ENCODE results near the gene CCDC127. TPM values are rescaled to one million over a fixed set of nuclear protein-coding genes. Genes with fewer than 3 reads are reported as not detected.

The CCDC127 gene
- total and polyA plus RNA-seq, 5 experiments from 2014 or later, result 3.2 to 10.1 (median 4.4) TPM

DNA sequence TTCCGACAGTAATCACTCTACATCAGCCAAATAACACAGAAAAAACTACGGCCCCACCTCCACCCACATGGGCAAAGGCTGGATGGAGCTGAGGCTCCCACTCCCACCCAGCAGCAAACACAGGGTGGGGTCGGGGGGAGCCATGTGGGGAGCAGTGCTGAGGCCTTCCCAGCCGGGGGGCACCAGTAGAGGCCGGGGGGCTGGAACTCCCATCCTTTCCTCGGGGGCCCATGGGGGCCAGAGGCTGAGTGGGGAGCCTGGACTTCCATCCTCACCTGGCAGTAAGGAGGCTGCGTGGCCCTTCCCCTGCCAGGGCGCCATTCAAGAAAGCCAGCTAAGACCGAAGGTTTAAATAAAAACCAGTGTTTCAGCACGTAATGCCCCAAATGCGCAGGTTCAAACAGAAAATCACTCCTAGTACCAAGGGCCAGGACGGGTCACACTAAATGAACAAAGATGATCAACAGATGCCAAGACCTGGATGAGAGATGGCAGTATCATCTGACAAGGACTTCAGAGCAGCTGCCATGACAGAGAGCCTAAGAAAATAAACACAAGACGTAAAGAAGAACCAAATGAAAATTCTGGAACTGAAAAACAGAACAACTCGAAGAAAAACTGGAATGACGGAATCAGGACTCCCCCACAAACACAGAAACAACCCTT is 9.4 kb downstream of the CCDC127 start:
- Mint-ChIP-seq H3K4me1 (peaks cover 15 to 38% (median 24%) of the 10 kb centered on the region in 4 donors), H3K9me3 (no peaks in the 10 kb centered on the region), H3K36me3 (peaks cover 5 to 54% (median 7%) of the 10 kb centered on the region in 3 donors), H3K27ac (peak overlapping the region in 1 of 10 donors; percentile 73), H3K4me3 (peak overlapping the region in 2 of 10 donors; percentile 12 to 22), H3K27me3 (no peaks in the 10 kb centered on the region)
- ATAC-seq (no peak), DNase-seq (no peak)
- POLR2A ChIA-PET, result no interaction called here

DNA sequence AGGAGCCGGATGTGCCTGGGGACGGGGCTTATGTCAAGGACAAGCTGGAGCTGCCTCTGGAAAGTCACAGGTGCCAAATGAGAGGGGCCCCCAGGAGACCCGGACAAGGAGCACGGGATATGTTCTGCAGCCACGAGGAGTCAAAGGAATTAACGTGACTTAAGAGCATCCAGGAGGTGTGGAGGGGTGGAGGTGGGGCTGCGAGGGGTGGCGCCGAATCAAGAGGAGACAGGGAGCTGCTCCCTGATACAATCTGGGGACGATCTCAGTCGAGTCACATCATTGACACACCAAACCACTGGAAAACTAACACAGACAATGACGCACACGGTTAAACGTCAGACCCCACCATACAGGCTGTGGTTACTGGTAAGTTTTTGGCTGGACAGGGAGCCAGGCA is 10.4 kb downstream of the CCDC127 start:
- peak in 1 of 10 donors; percentile 45 for DNase-seq
- POLR2A ChIA-PET, result interaction anchor here (1.0 kb wide), 1 partner anchor 10 kb away, joined by 4 read pairs; the partner anchor contains the start of genes CCDC127 and SDHA
- H3K27me3 Mint-ChIP-seq, result no peaks in the 10 kb centered on the region
- peak overlapping the region in 2 of 10 donors; percentile 2 to 87 for H3K27ac Mint-ChIP-seq
- H3K9me3 Mint-ChIP-seq, result no peaks in the 10 kb centered on the region
- peaks cover 5 to 59% (median 7%) of the 10 kb centered on the region in 3 donors for H3K36me3 Mint-ChIP-seq
- no peak for ATAC-seq
- peaks cover 13 to 37% (median 24%) of the 10 kb centered on the region in 4 donors for H3K4me1 Mint-ChIP-seq
- no peak overlapping the region for H3K4me3 Mint-ChIP-seq

DNA sequence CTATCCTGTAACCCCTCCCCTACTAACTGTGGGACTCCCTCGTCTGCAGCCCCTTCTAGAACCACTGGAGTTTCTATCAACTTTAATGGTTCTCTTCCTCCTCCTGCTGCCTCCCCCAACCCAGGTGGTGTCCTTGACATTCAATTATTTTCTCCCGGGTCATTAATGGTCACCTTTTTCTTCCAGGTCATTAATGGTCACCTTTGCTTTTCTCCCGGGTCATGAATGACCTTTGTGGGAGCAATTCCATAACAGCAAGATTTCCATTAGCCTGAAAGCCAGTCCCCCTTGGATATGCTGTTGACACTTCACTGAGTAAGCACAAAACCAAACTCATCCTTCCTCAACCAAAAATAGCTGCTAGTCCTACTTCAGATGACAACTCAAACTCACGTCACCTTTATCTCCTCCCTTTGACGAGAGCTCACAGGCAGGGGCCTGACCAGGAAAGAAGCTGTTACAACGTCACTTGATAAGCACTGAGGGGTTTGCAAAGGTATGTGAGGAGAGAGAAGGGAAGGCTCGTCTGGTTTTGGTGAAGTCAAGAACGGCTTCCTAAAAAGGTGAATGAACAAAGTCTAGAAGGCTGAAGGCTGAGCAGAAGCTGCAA is 10.9 kb downstream of the CCDC127 start:
- H3K4me1 Mint-ChIP-seq, result peaks cover 13 to 38% (median 25%) of the 10 kb centered on the region in 4 donors
- no peaks in the 10 kb centered on the region for H3K9me3 Mint-ChIP-seq
- peak overlapping the region in 2 of 10 donors; percentile 2 to 87 for H3K27ac Mint-ChIP-seq
- DNase-seq, result no peak
- no peak overlapping the region for H3K4me3 Mint-ChIP-seq
- POLR2A ChIA-PET, result interaction anchor here (1.0 kb wide), 1 partner anchor 11 kb away, joined by 4 read pairs; the partner anchor contains the start of genes CCDC127 and SDHA
- ATAC-seq, result no peak
- H3K27me3 Mint-ChIP-seq, result no peaks in the 10 kb centered on the region
- peaks cover 5 to 63% (median 7%) of the 10 kb centered on the region in 3 donors for H3K36me3 Mint-ChIP-seq

DNA sequence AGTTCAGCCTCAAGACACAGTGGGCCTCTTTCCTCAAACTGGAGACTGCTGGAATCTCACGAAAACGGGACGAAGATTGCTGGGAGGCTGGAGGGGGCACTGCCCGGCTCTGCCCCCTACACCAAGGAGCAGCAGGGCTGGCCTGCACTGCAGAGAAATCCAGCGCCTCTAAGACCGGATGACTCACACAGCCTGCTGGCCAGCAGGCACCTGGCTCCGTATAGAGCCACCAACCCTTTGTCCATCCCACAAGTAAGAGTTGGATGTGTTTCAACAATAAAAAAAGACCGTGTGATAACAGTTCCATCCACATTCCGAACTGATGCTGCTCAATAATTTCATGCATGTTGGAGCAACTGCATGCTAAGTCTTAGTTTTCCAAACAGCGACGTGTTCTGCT is 11.5 kb downstream of the CCDC127 start:
- no peak overlapping the region for H3K4me3 Mint-ChIP-seq
- peaks cover 13 to 44% (median 26%) of the 10 kb centered on the region in 4 donors for H3K4me1 Mint-ChIP-seq
- DNase-seq, result no peak
- no peak for ATAC-seq
- no peak overlapping the region for H3K27ac Mint-ChIP-seq
- no peaks in the 10 kb centered on the region for H3K9me3 Mint-ChIP-seq
- peaks cover 5 to 63% (median 7%) of the 10 kb centered on the region in 3 donors for H3K36me3 Mint-ChIP-seq
- no peaks in the 10 kb centered on the region for H3K27me3 Mint-ChIP-seq
- POLR2A ChIA-PET, result interaction anchor here (1.0 kb wide), 1 partner anchor 11 kb away, joined by 4 read pairs; the partner anchor contains the start of genes CCDC127 and SDHA

- peaks cover 5 to 58% (median 7%) of the 10 kb centered on the region in 3 donors for H3K36me3 Mint-ChIP-seq
- H3K4me3 Mint-ChIP-seq, result no peak overlapping the region
- H3K4me1 Mint-ChIP-seq, result peaks cover 15 to 44% (median 24%) of the 10 kb centered on the region in 4 donors
- POLR2A ChIA-PET, result no interaction called here
- no peaks in the 10 kb centered on the region for H3K27me3 Mint-ChIP-seq
- no peak for ATAC-seq
- H3K27ac Mint-ChIP-seq, result peak overlapping the region in 1 of 10 donors; percentile 72
- H3K9me3 Mint-ChIP-seq, result no peaks in the 10 kb centered on the region
- DNase-seq, result no peak
Measured at GRCh38 chr5:204966-205670, 12.8 kb downstream of the CCDC127 start.

DNA sequence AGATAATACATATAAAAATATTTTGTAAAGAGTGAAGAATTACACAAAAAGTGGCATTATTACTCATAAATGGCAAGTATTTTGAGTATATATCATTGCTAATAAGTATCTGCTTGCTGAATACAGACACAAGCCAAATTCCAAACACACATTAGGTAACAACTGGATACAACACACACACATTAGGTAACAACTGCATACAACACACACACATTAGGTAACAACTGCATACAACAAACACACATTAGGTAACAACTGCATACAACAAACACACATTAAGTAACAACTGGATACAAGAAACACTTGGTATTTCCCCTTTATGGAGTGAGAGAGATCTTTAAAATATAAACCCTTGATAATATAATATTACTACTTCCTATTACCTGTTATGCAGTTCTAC is 13.5 kb downstream of the CCDC127 start:
- peaks cover 8 to 37% (median 19%) of the 10 kb centered on the region in 4 donors for H3K4me1 Mint-ChIP-seq
- H3K4me3 Mint-ChIP-seq, result no peak overlapping the region
- POLR2A ChIA-PET, result no interaction called here
- no peaks in the 10 kb centered on the region for H3K9me3 Mint-ChIP-seq
- no peak overlapping the region for H3K27ac Mint-ChIP-seq
- DNase-seq (no peak), ATAC-seq (no peak)
- no peaks in the 10 kb centered on the region for H3K27me3 Mint-ChIP-seq
- peaks cover 5 to 57% (median 7%) of the 10 kb centered on the region in 3 donors for H3K36me3 Mint-ChIP-seq

DNA sequence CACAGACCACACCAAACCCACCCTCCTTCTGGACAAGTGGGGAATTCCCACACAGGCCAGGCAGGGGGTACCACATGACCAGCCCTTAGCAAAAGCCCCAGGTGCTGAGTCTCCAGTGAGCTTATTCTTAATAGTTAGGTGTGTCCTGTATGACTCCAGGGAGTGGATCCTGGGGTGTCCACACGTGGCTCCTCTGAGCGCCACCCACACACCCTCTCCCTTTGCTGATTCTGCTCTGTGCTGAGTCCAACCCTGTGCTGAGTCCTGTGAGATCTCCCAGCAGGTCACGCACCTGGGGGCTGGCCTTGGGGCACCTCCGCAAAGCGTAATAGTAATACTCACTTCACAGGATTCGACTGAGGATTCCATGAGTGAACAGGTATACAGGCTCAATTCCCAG is 14.0 kb downstream of the CCDC127 start:
- Mint-ChIP-seq H3K4me1 (peaks cover 8 to 35% (median 19%) of the 10 kb centered on the region in 4 donors), H3K27me3 (no peaks in the 10 kb centered on the region), H3K27ac (no peak overlapping the region), H3K9me3 (no peaks in the 10 kb centered on the region), H3K4me3 (no peak overlapping the region), H3K36me3 (peaks cover 5 to 57% (median 7%) of the 10 kb centered on the region in 3 donors)
- DNase-seq, result no peak
- POLR2A ChIA-PET, result no interaction called here
- ATAC-seq, result no peak

DNA sequence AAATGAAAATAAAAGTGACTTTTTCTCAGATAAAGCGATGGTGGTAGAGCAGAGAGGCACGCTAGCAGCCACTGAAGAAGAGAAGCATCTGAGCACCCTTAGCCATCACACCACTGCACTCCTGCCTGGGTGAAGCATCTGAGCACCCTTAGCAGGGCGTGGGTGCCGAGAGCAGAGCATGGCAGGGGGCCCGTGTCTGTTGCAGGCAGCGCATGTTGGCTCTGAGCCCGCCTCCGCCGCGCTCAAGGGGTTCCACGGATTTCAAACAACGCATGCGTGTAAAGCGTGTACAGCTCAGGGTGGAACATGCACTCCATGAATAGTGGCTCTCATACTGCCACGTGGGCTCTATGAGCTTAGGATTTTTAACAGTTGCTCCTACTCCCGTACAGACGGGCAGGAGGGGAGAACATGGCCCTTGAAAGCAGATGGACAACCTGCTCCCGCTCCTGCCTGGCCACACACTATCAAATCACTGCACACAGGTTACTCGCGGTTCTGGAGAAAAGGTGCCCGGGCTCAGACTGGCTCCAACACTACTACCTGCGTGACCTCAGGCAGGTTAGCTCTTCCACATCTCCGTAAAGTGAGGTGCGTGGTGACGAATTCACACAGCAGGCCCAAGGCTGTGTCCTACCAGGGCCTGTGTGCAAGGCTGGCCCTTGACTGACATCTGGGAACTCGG is 14.6 kb downstream of the CCDC127 start:
- ATAC-seq (no peak), DNase-seq (no peak)
- H3K27ac Mint-ChIP-seq, result peak overlapping the region in 1 of 10 donors; percentile 40
- POLR2A ChIA-PET, result interaction anchor here (0.6 to 0.7 kb wide), 2 partner anchors 15 to 17 kb away, joined by 3 to 5 read pairs; partner anchors contain the start of genes CCDC127 and SDHA
- H3K36me3 Mint-ChIP-seq, result peaks cover 5 to 57% (median 7%) of the 10 kb centered on the region in 3 donors
- no peaks in the 10 kb centered on the region for H3K27me3 Mint-ChIP-seq
- no peak overlapping the region for H3K4me3 Mint-ChIP-seq
- peaks cover 8 to 30% (median 16%) of the 10 kb centered on the region in 4 donors for H3K4me1 Mint-ChIP-seq
- no peaks in the 10 kb centered on the region for H3K9me3 Mint-ChIP-seq

DNA sequence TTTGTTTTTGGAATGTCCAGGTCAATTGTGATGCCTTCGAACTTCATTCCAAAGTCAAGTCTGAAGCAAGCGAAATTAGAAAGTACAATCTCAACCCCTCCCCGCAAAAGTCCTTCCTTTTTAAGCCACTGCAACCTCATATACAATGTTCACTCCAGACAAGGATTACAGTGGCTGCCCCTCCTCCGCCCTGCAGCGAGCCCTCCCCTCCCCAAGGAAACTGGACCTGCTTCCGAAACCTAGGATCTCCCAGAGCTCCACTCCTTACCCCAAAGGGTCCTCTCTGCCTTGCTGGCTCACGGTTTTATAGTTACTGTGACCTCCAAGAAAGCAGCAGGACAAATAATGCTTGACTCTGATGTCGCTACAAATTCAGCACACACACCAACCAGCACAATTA is 16.3 kb downstream of the CCDC127 start:
- H3K4me1 Mint-ChIP-seq, result peaks cover 5 to 15% (median 6%) of the 10 kb centered on the region in 4 donors
- H3K9me3 Mint-ChIP-seq, result no peaks in the 10 kb centered on the region
- H3K36me3 Mint-ChIP-seq, result peaks cover 5 to 41% (median 7%) of the 10 kb centered on the region in 3 donors
- H3K27me3 Mint-ChIP-seq, result no peaks in the 10 kb centered on the region
- no peak overlapping the region for H3K4me3 Mint-ChIP-seq
- POLR2A ChIA-PET, result no interaction called here
- ATAC-seq (no peak), DNase-seq (no peak)
- H3K27ac Mint-ChIP-seq, result no peak overlapping the region

DNA sequence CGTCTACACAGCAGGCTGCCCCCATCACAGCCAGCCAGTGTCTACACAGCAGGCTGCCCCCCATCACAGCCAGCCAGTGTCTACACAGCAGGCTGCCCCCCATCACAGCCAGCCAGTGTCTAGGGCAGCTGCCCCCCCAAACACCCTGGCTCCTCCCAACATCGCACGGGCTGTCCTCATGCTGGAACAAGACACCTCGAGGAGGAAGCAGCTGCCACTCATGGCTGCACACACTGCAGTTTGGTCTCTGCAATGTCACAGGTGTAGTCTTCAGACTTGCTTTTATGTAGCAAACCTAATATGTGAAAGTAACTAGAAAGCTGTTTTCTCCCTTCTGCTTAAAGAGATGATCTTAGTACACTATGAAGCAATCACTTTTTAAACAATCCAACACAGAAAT is 17.0 kb downstream of the CCDC127 start:
- peaks cover 5 to 34% (median 7%) of the 10 kb centered on the region in 3 donors for H3K36me3 Mint-ChIP-seq
- H3K4me3 Mint-ChIP-seq, result no peak overlapping the region
- H3K4me1 Mint-ChIP-seq, result peaks cover 5 to 11% (median 6%) of the 10 kb centered on the region in 4 donors
- no peaks in the 10 kb centered on the region for H3K9me3 Mint-ChIP-seq
- DNase-seq (no peak), ATAC-seq (no peak)
- no peaks in the 10 kb centered on the region for H3K27me3 Mint-ChIP-seq
- POLR2A ChIA-PET, result no interaction called here
- H3K27ac Mint-ChIP-seq, result no peak overlapping the region

- Mint-ChIP-seq H3K9me3 (no peaks in the 10 kb centered on the region), H3K4me3 (no peak overlapping the region), H3K27me3 (no peaks in the 10 kb centered on the region), H3K4me1 (peaks cover 5 to 11% (median 7%) of the 10 kb centered on the region in 4 donors), H3K36me3 (peaks cover 0 to 25% (median 4%) of the 10 kb centered on the region in 3 donors), H3K27ac (no peak overlapping the region)
- ATAC-seq (no peak), DNase-seq (no peak)
- POLR2A ChIA-PET, result interaction anchor here (1.3 kb wide), 1 partner anchor 9 kb away, joined by 3 read pairs; the partner anchor contains the start of gene LRRC14B
Measured at GRCh38 chr5:199950-200645, 17.9 kb downstream of the CCDC127 start.
